B cell (primary cell): ENCODE measurements around the gene TNN. TPM values are rescaled to one million over a fixed set of nuclear protein-coding genes. Genes with fewer than 3 reads are reported as not detected.

Source experiments
- ATAC-seq: fragments of 200-7000 bp; cut with Tn5 transposase; one replicate; pipeline ENCODE4 v1.10.0; 2021; ENCODE audit warnings: low read depth, mild to moderate bottlenecking, moderate number of reproducible peaks, moderate library complexity
- CTCF ChIA-PET: fragments of 350-600 bp; sonication (Branson Sonifier 250); formaldehyde crosslinking; loops from one replicate; lab custom pipeline; 2021; ENCODE audit warnings: antibody characterized with exemption, inconsistent platforms; lab: Charles Lee
- POLR2A ChIA-PET: fragments of 350-600 bp; sonication (Branson Sonifier 250); formaldehyde crosslinking; loops from one replicate; lab custom pipeline; 2021; ENCODE audit warnings: antibody characterized with exemption; lab: Charles Lee
- DNase-seq: peaks from one replicate; pipeline ENCODE4 v3.0.0; 2013
- H2AFZ ChIP-seq: 2 replicates; pipeline ENCODE4 v1.6.1; 2012; ENCODE audit warnings: mild to moderate bottlenecking, low read depth, low read length; ENCODE audit not compliant: insufficient read depth, poor library complexity, severe bottlenecking
- H3K27ac ChIP-seq, 2 donors: 1 replicate in 1 of 2; 2 replicates in 1 of 2; pipeline ENCODE4 v1.5.1; 2012 to 2013; ENCODE audit warnings: low read length in 2 of 2, mild to moderate bottlenecking in 2 of 2, moderate library complexity in 1 of 2
- H3K27me3 ChIP-seq, 4 experiments: fragments of 200-600 bp in 1 of 4; sonication (generic) in 1 of 4; replicated peaks in 1 of 4; 1 replicate in 2 of 4; 2 replicates in 2 of 4; pipeline versions ENCODE4 v1.6.1 to v1.7.0; 2013 to 2016; ENCODE audit warnings: low read length in 3 of 4, mild to moderate bottlenecking in 2 of 4, mixed read lengths in 1 of 4, moderate library complexity in 1 of 4; ENCODE audit not compliant: insufficient read depth in 4 of 4, control insufficient read depth in 3 of 4; ENCODE audit errors: control extremely low read depth in 1 of 4
- H3K36me3 ChIP-seq, 2 experiments: replicated peaks in 1 of 2; 1 replicate in 1 of 2; 2 replicates in 1 of 2; pipeline versions ENCODE4 v1.6.1 to v1.7.1; 2013; ENCODE audit warnings: low read length in 1 of 2; ENCODE audit not compliant: insufficient read depth in 2 of 2, control insufficient read depth in 1 of 2; ENCODE audit errors: control extremely low read depth in 1 of 2, extremely low read depth in 1 of 2
- H3K4me1 ChIP-seq, 2 donors: fragments of 200-600 bp in 1 of 2; sonication (generic) in 1 of 2; 1 replicate in 1 of 2; 2 replicates in 1 of 2; pipeline versions ENCODE4 v1.5.1 to v1.6.1; 2013 to 2017; ENCODE audit warnings: low read length in 2 of 2; ENCODE audit not compliant: control insufficient read depth in 2 of 2, insufficient read depth in 2 of 2
- H3K4me2 ChIP-seq: replicated peaks from 2 replicates; pipeline ENCODE3; 2012; ENCODE audit warnings: mild to moderate bottlenecking, low read depth, low read length; ENCODE audit not compliant: poor library complexity, severe bottlenecking
- H3K4me3 ChIP-seq, 5 experiments: fragments of 200-600 bp in 1 of 5; sonication (generic) in 1 of 5; 1 replicate in 3 of 5; 2 replicates in 2 of 5; pipeline versions ENCODE4 v1.5.1 to v1.7.0; 2011 to 2016; ENCODE audit warnings: low read length in 4 of 5, mild to moderate bottlenecking in 4 of 5, low read depth in 2 of 5, control low read depth in 1 of 5, moderate library complexity in 1 of 5; ENCODE audit not compliant: insufficient read depth in 1 of 5; ENCODE audit errors: control extremely low read depth in 1 of 5, extremely low read depth in 1 of 5
- H3K79me2 ChIP-seq: fragments of 200-600 bp; sonication (generic); one replicate; pipeline ENCODE4 v1.6.0; 2016; ENCODE audit warnings: low read length; ENCODE audit not compliant: control insufficient read depth, insufficient read depth
- H3K9ac ChIP-seq: fragments of 200-600 bp; sonication (generic); 2 replicates; pipeline ENCODE4 v1.6.1; 2017; ENCODE audit warnings: mild to moderate bottlenecking, low read length, moderate library complexity
- H3K9me3 ChIP-seq, 3 donors: one replicate each; pipeline versions ENCODE4 v1.6.1 to v1.7.1; 2013; ENCODE audit warnings: low read length in 2 of 3; ENCODE audit not compliant: control insufficient read depth in 2 of 3, insufficient read depth in 1 of 3; ENCODE audit errors: control extremely low read depth in 1 of 3
- H4K20me1 ChIP-seq: 2 replicates; pipeline ENCODE4 v1.6.0; 2012; ENCODE audit warnings: mild to moderate bottlenecking, low read length; ENCODE audit not compliant: insufficient read depth, control insufficient read depth, poor library complexity, severe bottlenecking
- H3K27ac Mint-ChIP-seq: one replicate; pipeline ENCODE4 v1.8.0; 2021; ENCODE audit warnings: mixed read lengths
- H3K27me3 Mint-ChIP-seq: one replicate; pipeline ENCODE4 v1.8.0; 2021; ENCODE audit warnings: mixed read lengths
- H3K4me1 Mint-ChIP-seq: one replicate; pipeline ENCODE4 v1.8.0; 2021; ENCODE audit warnings: mixed read lengths
- H3K4me3 Mint-ChIP-seq: one replicate; pipeline ENCODE4 v1.8.0; 2021; ENCODE audit warnings: mixed read lengths
- H3K9me3 Mint-ChIP-seq: one replicate; pipeline ENCODE4 v1.8.0; 2022; ENCODE audit warnings: mixed read lengths; ENCODE audit not compliant: insufficient read depth
- EZH2 ChIP-seq: IDR thresholded peaks from 2 replicates; pipeline ENCODE4 v1.6.1; 2012; ENCODE audit warnings: borderline replicate concordance, low read depth, mild to moderate bottlenecking, moderate library complexity, low read length; ENCODE audit not compliant: insufficient read depth, poor library complexity, severe bottlenecking
- WGBS: methylation state at CpG from one replicate; pipeline ENCODE4 v1.1.5; 2013; ENCODE audit warnings: missing lambda C conversion rate; ENCODE audit not compliant: insufficient coverage; 5-methylcytosine and 5-hydroxymethylcytosine counted together
- intact Hi-C: fragments of 100-400 bp; cut with micrococcal nuclease; formaldehyde crosslinking; loops from one replicate; pipeline ENCODE4 v1.10.0; 2022
- polyA plus RNA-seq: library from polyadenylated mRNA; depleted of rRNA; stranded (reverse); fragments of >200 nt; gene quantifications from 2 replicates; pipeline ENCODE4 v1.2.3, GENCODE V29; 2012
- total RNA-seq, 2 donors: library from RNA; stranded (reverse); fragments of 120-200 nt in 1 of 2; gene quantifications; 1 replicate in 1 of 2; 2 replicates in 1 of 2; pipeline versions ENCODE4 v1.2.3 to v1.2.4, GENCODE V29; 2013 to 2022
- TF ChIP-seq, protein P1 (sequence below): fragments of 200-600 bp; IDR thresholded peaks from one replicate; pipeline ENCODE4 v1.8.0; 2022; ENCODE audit warnings: antibody characterized with exemption, mild to moderate bottlenecking

The TNN gene
- total and polyA plus RNA-seq, 2 donors (not counting 1 experiment from before 2014, with no cell fraction given) = not detected

DNA sequence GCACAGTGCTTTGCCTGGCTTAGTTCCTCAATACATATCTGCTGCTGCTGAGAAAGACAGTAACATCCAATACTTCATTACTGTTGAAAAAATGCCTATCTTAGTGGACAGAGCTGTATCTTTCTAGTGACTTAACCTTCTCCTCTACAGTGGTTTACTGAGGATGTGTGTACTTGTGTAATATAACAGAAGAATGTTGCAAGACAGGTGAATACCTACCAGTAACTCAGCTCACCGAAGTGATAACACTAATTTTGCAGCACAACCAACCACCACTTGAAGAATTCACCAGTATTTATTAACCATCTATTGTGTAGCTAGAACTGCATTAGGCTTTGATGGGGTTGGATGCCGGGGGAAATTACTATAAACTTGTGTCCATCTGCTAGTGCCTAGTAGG, 16.6 kb upstream of the TNN start:
- peaks cover 55% of the 10 kb centered on the region for H3K27me3 Mint-ChIP-seq
- 100% methylated on average over 1 of the region's 2 CpGs for WGBS

GRCh38 chr1:175054736-175055135, 12.9 kb upstream of the TNN start:
- Histone ChIP-seq H3K36me3 (no peaks in the 10 kb centered on the region), H3K27ac (no peak overlapping the region), H3K4me3 (no peak overlapping the region), H2AFZ (no peak overlapping the region), H3K4me2 (no peak overlapping the region), H3K9ac (no peak overlapping the region), H4K20me1 (no peaks in the 10 kb centered on the region), H3K79me2 (no peaks in the 10 kb centered on the region), H3K9me3 (peaks cover 0 to 1% (median 0%) of the 10 kb centered on the region in 3 donors), H3K4me1 (no peaks in the 10 kb centered on the region), H3K27me3 (peaks cover 0 to 10% (median 4%) of the 10 kb centered on the region in 4 experiments)
- TF ChIP-seq EZH2 = no peak
- TF ChIP-seq, protein P1, sequence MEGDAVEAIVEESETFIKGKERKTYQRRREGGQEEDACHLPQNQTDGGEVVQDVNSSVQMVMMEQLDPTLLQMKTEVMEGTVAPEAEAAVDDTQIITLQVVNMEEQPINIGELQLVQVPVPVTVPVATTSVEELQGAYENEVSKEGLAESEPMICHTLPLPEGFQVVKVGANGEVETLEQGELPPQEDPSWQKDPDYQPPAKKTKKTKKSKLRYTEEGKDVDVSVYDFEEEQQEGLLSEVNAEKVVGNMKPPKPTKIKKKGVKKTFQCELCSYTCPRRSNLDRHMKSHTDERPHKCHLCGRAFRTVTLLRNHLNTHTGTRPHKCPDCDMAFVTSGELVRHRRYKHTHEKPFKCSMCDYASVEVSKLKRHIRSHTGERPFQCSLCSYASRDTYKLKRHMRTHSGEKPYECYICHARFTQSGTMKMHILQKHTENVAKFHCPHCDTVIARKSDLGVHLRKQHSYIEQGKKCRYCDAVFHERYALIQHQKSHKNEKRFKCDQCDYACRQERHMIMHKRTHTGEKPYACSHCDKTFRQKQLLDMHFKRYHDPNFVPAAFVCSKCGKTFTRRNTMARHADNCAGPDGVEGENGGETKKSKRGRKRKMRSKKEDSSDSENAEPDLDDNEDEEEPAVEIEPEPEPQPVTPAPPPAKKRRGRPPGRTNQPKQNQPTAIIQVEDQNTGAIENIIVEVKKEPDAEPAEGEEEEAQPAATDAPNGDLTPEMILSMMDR = no peak
- intact Hi-C loops = no loop called here
- Mint-ChIP-seq H3K27ac (no peak overlapping the region), H3K27me3 (peaks cover 36% of the 10 kb centered on the region), H3K4me1 (no peaks in the 10 kb centered on the region), H3K9me3 (no peaks in the 10 kb centered on the region), H3K4me3 (no peak overlapping the region)
- ChIA-PET POLR2A (no interaction called here), CTCF (interaction anchor here (1.2 kb wide), 1 partner anchor 25 kb away, joined by 3 read pairs; no protein-coding TSS in a partner anchor)
- 93% methylated on average over 2 of the region's 3 CpGs for WGBS
- DNase-seq (no peak), ATAC-seq (no peak)

More for the DNA sequence above, 16.6 kb upstream of the TNN start:
- DNase-seq (no peak), ATAC-seq (no peak)
- Histone ChIP-seq H2AFZ (no peak overlapping the region), H3K4me1 (no peaks in the 10 kb centered on the region), H3K4me2 (no peak overlapping the region), H3K36me3 (no peaks in the 10 kb centered on the region), H3K9ac (no peak overlapping the region), H3K27ac (no peak overlapping the region), H3K79me2 (no peaks in the 10 kb centered on the region), H3K4me3 (no peak overlapping the region), H4K20me1 (no peaks in the 10 kb centered on the region), H3K9me3 (no peaks in the 10 kb centered on the region), H3K27me3 (peaks cover 0 to 18% (median 8%) of the 10 kb centered on the region in 4 experiments)
- TF ChIP-seq, protein P1 = no peak
- TF ChIP-seq EZH2 = no peak
- POLR2A ChIA-PET = no interaction called here
- no peaks in the 10 kb centered on the region for H3K9me3 Mint-ChIP-seq
- intact Hi-C loops = no loop called here
- H3K4me1 Mint-ChIP-seq = no peaks in the 10 kb centered on the region
- no peak overlapping the region for H3K27ac Mint-ChIP-seq
- CTCF ChIA-PET = no interaction called here
- H3K4me3 Mint-ChIP-seq = no peak overlapping the region
